ENCODE measurements around the gene MALL.
"Not testable (repeated sequence)": the region's sequence is repeated elsewhere in the genome, so short reads cannot be mapped to it uniquely, and the experiment has no call there.

DNA sequence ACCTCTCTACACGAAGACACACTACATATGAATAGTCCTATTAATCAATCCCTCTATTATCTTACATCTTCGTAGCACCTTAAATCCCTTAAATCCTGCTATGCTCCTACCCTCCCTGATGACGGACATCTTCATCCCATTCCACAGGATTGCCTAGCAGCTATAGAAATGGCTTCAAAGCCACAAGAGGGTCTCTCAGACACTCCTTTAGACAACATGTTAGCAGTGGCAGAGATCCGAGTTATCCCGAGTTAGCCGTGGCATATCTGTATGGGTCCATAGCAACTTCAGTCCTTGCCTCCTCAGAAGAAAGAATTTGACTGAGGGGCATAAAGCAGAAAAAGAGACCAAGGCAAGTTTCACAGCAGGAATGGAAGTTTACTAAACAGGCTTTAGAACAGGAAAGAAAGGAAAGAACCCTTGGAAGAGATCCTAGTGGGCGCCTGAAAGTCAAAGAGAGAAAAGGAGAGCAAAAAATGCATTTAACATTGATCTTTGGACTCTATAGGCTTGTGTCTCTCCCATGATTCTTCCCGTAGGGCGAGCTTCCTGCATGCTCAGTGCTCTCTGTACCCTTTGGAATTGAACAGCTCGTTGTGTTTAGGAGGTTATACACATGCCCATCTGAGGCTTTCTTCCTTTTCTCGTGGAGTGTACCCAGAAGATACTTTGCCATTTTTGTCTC lies 56.5 kb downstream of the MALL start:
- TF ChIP-seq, protein P1, sequence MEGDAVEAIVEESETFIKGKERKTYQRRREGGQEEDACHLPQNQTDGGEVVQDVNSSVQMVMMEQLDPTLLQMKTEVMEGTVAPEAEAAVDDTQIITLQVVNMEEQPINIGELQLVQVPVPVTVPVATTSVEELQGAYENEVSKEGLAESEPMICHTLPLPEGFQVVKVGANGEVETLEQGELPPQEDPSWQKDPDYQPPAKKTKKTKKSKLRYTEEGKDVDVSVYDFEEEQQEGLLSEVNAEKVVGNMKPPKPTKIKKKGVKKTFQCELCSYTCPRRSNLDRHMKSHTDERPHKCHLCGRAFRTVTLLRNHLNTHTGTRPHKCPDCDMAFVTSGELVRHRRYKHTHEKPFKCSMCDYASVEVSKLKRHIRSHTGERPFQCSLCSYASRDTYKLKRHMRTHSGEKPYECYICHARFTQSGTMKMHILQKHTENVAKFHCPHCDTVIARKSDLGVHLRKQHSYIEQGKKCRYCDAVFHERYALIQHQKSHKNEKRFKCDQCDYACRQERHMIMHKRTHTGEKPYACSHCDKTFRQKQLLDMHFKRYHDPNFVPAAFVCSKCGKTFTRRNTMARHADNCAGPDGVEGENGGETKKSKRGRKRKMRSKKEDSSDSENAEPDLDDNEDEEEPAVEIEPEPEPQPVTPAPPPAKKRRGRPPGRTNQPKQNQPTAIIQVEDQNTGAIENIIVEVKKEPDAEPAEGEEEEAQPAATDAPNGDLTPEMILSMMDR (IDR thresholded peaks at IDR 0.05): not testable (repeated sequence)
- not testable (repeated sequence) for TF ChIP-seq TFCP2L1 (CRISPR knock-in tag; IDR thresholded peaks at IDR 0.05); POLR2A (IDR thresholded peaks at IDR 0.05; ENCODE audit: low read length); CEBPB (IDR thresholded peaks at IDR 0.05); EP300 (IDR thresholded peaks at IDR 0.05); MYC (IDR thresholded peaks at IDR 0.05; ENCODE audit: borderline replicate concordance, low read length); KDM1A (IDR thresholded peaks at IDR 0.05; ENCODE audit: low read depth); NPAS2 (CRISPR knock-in tag; IDR thresholded peaks at IDR 0.05; ENCODE audit: borderline replicate concordance); MAZ (IDR thresholded peaks at IDR 0.05; ENCODE audit: borderline replicate concordance, low read depth, low read length); SREBF2 (IDR thresholded peaks at IDR 0.05)
- TF ChIP-seq, protein P2, sequence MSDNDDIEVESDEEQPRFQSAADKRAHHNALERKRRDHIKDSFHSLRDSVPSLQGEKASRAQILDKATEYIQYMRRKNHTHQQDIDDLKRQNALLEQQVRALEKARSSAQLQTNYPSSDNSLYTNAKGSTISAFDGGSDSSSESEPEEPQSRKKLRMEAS (IDR thresholded peaks at IDR 0.05): not testable (repeated sequence)

Data from A549 (cell line).